ENCODE results near the gene NME7.

Gene NME7

GRCh38 chr1:169156580-169156979 lies 211.0 kb downstream of the NME7 start:
- DNase-seq (ENCODE audit: low spot score) = no peak

GRCh38 chr1:169155675-169156074 lies 211.9 kb downstream of the NME7 start:
- peak; percentile 28 for DNase-seq (ENCODE audit: low spot score)

GRCh38 chr1:169151338-169151837 lies 216.2 kb downstream of the NME7 start:
- DNase-seq (ENCODE audit: low spot score) = no peak

GRCh38 chr1:169150641-169151337 lies 216.8 kb downstream of the NME7 start:
- DNase-seq (ENCODE audit: low spot score) = no peak

- no peak for DNase-seq (ENCODE audit: low spot score)
Observed at GRCh38 chr1:169149555-169150286, 217.9 kb downstream of the NME7 start.

- DNase-seq (ENCODE audit: low spot score) = no peak
Observed at GRCh38 chr1:169148472-169149252, 218.9 kb downstream of the NME7 start.

- DNase-seq (ENCODE audit: low spot score) = no peak
Observed at GRCh38 chr1:169146576-169147214, 220.9 kb downstream of the NME7 start.

- no peak for DNase-seq (ENCODE audit: low spot score)
Observed at GRCh38 chr1:169144941-169145626, 222.5 kb downstream of the NME7 start.

- DNase-seq (ENCODE audit: low spot score) = no peak
Observed at GRCh38 chr1:169143984-169144383, 223.6 kb downstream of the NME7 start.

- DNase-seq (ENCODE audit: low spot score) = no peak
Observed at GRCh38 chr1:169143346-169143745, 224.3 kb downstream of the NME7 start.

GRCh38 chr1:169142129-169142528 lies 225.5 kb downstream of the NME7 start:
- no peak for DNase-seq (ENCODE audit: low spot score)

- DNase-seq (ENCODE audit: low spot score) = no peak
Observed at GRCh38 chr1:169141356-169141755, 226.2 kb downstream of the NME7 start.

GRCh38 chr1:169138866-169139670 lies 228.5 kb downstream of the NME7 start:
- DNase-seq (ENCODE audit: low spot score) = no peak

GRCh38 chr1:169137357-169137756 lies 230.2 kb downstream of the NME7 start:
- no peak for DNase-seq (ENCODE audit: low spot score)

- DNase-seq (ENCODE audit: low spot score) = no peak
Observed at GRCh38 chr1:169133801-169134502, 233.6 kb downstream of the NME7 start.

- no peak for DNase-seq (ENCODE audit: low spot score)
Observed at GRCh38 chr1:169133228-169133576, 234.4 kb downstream of the NME7 start.

GRCh38 chr1:169132512-169133227 lies 234.9 kb downstream of the NME7 start:
- DNase-seq (ENCODE audit: low spot score) = no peak

- DNase-seq (ENCODE audit: low spot score) = no peak
Observed at GRCh38 chr1:169130683-169131082, 236.9 kb downstream of the NME7 start.
